Measurements from ENCODE around the gene TRAPPC8.

GRCh38 chr18:31970617-31971016, 27.7 kb upstream of the TRAPPC8 start:
- TF ChIP-seq TAF1 (IDR thresholded peaks at IDR 0.05; ENCODE audit: borderline replicate concordance, insufficient read depth, low read length) (no peak), SIN3A (IDR thresholded peaks at IDR 0.05; ENCODE audit: borderline replicate concordance, insufficient read depth, low read length) (no peak), POLR2AphosphoS5 (IDR thresholded peaks at IDR 0.05; ENCODE audit: low read depth, low read length) (no peak), FOXP2 (optimal IDR thresholded peaks at IDR 0.05; ENCODE audit: borderline replicate concordance, extremely low read depth, extremely low read length, insufficient read depth) (no peak)
- TF ChIP-seq, protein P1, sequence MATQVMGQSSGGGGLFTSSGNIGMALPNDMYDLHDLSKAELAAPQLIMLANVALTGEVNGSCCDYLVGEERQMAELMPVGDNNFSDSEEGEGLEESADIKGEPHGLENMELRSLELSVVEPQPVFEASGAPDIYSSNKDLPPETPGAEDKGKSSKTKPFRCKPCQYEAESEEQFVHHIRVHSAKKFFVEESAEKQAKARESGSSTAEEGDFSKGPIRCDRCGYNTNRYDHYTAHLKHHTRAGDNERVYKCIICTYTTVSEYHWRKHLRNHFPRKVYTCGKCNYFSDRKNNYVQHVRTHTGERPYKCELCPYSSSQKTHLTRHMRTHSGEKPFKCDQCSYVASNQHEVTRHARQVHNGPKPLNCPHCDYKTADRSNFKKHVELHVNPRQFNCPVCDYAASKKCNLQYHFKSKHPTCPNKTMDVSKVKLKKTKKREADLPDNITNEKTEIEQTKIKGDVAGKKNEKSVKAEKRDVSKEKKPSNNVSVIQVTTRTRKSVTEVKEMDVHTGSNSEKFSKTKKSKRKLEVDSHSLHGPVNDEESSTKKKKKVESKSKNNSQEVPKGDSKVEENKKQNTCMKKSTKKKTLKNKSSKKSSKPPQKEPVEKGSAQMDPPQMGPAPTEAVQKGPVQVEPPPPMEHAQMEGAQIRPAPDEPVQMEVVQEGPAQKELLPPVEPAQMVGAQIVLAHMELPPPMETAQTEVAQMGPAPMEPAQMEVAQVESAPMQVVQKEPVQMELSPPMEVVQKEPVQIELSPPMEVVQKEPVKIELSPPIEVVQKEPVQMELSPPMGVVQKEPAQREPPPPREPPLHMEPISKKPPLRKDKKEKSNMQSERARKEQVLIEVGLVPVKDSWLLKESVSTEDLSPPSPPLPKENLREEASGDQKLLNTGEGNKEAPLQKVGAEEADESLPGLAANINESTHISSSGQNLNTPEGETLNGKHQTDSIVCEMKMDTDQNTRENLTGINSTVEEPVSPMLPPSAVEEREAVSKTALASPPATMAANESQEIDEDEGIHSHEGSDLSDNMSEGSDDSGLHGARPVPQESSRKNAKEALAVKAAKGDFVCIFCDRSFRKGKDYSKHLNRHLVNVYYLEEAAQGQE (IDR thresholded peaks at IDR 0.05; ENCODE audit: insufficient read depth in 1 of 2, low read depth in 2 of 2, low read length in 2 of 2): no peak
